ENCODE results near the gene OR2S2.
"Not testable (repeated sequence)": the region's sequence is repeated elsewhere in the genome, so short reads cannot be mapped to it uniquely, and the experiment has no call there.

OR2S2 gene

GRCh38 chr9:35962126-35962906 is 4.4 kb upstream of the OR2S2 start:
- no peak for DNase-seq

GRCh38 chr9:35960039-35960655 is 2.2 kb upstream of the OR2S2 start:
- no peak for DNase-seq

- DNase-seq = no peak
These were observed 1.3 kb downstream of the OR2S2 start for GRCh38 chr9:35956651-35957050.

GRCh38 chr9:35954942-35955546 is 2.9 kb downstream of the OR2S2 start:
- DNase-seq = peak; percentile 62

- DNase-seq = no peak
These were observed 5.3 kb downstream of the OR2S2 start for GRCh38 chr9:35952526-35953191.

- DNase-seq = no peak
These were observed 6.2 kb downstream of the OR2S2 start for GRCh38 chr9:35951736-35952135.

- DNase-seq = no peak
These were observed 9.0 kb downstream of the OR2S2 start for GRCh38 chr9:35948901-35949318.

GRCh38 chr9:35948451-35948850 is 9.5 kb downstream of the OR2S2 start:
- no peak for DNase-seq

GRCh38 chr9:35945341-35946018 is 12.5 kb downstream of the OR2S2 start:
- DNase-seq = peak; percentile 17

- no peak for DNase-seq
These were observed 13.1 kb downstream of the OR2S2 start for GRCh38 chr9:35944841-35945240.

- no peak for DNase-seq
These were observed 13.8 kb downstream of the OR2S2 start for GRCh38 chr9:35944173-35944572.

GRCh38 chr9:35942286-35942685 is 15.7 kb downstream of the OR2S2 start:
- DNase-seq = no peak

- DNase-seq = no peak
These were observed 17.2 kb downstream of the OR2S2 start for GRCh38 chr9:35940458-35941407.

- DNase-seq = no peak
These were observed 18.2 kb downstream of the OR2S2 start for GRCh38 chr9:35939679-35940250.

GRCh38 chr9:35938474-35939356 is 19.2 kb downstream of the OR2S2 start:
- no peak for DNase-seq

- DNase-seq = no peak
These were observed 20.7 kb downstream of the OR2S2 start for GRCh38 chr9:35937227-35937626.

- no peak for DNase-seq
These were observed 22.0 kb downstream of the OR2S2 start for GRCh38 chr9:35935755-35936509.

- DNase-seq = no peak
These were observed 22.7 kb downstream of the OR2S2 start for GRCh38 chr9:35935261-35935660.

GRCh38 chr9:35934069-35934468 is 23.9 kb downstream of the OR2S2 start:
- not testable (repeated sequence) for DNase-seq
